ENCODE measurements around the gene IGSF9B.

GRCh38 chr11:133903056-133903455 lies 53.7 kb downstream of the IGSF9B start:
- TF ChIP-seq CTCF (optimal IDR thresholded peaks at IDR 0.05 in 1 of 3, IDR thresholded peaks at IDR 0.05 in 1 of 3, conservative IDR thresholded peaks at IDR 0.05 in 1 of 3; ENCODE audit: extremely low read depth in 1 of 3, insufficient read depth in 2 of 3, low read length in 3 of 3) (no peak), EZH2 (IDR thresholded peaks at IDR 0.05; ENCODE audit: low read length) (no peak)

All from keratinocyte (primary cell).